Activated CD8-positive, alpha-beta memory T cell treated with anti-CD3 and anti-CD28 coated beads for 4 hours (primary cell): ENCODE measurements around the gene SBK1.
"Not testable (repeated sequence)": the region's sequence is repeated elsewhere in the genome, so short reads cannot be mapped to it uniquely, and the experiment has no call there.

Source experiments
- DNase-seq, 2 donors: peaks; one replicate each; pipeline ENCODE4 v3.0.0-alpha.2; 2020; ENCODE audit warnings: low read depth in 2 of 2

Gene SBK1

DNA sequence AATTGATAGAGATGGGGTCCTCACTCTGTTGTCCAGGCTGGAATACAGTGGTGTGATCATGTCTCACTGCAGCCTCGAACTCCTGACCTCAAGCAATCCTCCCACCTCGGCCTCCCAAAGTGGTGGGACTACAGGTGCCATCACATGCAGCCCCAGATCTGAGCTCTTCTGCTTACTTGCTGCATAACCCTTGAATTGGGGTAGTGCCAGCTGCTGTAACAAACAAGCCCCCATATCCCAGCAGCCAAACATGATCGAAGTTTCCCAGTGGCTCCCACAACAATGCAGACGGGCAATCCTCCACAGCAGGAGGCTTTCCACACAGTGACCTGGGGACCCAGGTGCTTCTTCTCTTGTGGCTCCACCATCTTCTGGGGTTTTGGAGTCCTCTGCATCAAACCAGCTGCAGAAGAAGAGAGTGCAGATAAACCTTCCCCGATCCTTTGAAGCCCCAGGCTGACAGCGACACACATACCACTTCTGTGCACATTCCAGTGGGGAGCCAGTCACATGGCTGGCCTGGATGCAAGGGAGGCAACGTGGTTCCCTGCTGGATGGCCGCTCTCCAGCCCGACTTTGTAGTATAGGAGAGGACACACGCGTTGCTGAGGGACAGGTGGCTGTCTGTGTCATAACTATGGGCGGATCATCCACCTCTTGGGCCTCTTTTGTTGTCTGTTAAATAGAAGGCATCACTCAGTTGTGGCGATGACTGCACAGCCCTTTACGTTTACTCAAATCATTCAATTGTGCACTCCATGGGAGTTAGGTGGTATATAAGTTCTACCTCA lies 16.7 kb downstream of the SBK1 start:
- no peak for DNase-seq

DNA sequence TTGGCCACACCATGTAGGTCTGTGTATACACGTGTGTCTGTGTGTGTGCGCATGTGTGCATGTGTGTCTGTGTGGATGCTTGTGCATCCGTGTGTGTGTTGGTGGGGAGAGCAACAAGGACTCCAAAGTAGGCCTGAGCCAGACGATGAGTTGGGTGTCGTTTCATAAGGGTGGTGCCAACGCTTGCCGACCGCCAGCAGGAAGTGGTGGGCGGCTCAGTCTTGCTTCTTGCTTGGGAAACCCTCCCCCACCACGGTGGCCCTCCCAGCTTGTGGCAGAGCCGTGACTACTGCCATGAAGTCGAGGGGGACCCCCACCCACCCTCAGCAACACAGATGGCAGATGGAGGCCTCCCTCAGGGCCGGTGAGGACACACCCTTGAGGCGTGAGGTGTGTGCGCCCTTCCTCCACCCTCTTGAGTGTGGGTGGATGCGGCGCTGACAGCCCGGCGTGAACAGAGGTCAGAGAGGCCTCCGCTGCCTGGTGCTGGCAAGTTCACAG lies 17.5 kb downstream of the SBK1 start:
- peak; percentile 76 to 89 for DNase-seq

GRCh38 chr16:28310796-28311195 lies 18.5 kb downstream of the SBK1 start:
- DNase-seq = no peak

- DNase-seq = no peak
Observed at GRCh38 chr16:28311413-28311812, 19.1 kb downstream of the SBK1 start.

DNA sequence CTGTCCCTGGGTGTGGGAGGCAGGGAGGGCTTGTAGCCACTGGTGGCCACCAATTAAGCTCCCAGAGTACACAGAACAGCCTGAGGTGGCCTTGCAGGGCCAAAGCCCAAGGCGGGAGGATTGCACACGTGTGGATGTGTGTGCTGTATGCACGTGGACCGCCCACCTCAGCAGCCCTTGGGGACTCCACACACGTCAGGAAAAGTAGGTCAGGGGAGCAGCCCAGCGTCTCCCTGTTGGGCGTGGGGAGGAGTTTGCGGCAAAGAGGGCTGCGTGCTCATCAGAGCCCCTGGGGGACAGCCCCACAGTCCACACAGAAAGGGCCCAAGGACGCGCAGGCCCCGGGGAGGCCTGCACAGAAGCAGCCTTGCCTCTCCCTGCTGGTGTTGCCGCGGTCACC lies 19.6 kb downstream of the SBK1 start:
- peak in 1 of 2 donors; percentile 35 for DNase-seq

DNA sequence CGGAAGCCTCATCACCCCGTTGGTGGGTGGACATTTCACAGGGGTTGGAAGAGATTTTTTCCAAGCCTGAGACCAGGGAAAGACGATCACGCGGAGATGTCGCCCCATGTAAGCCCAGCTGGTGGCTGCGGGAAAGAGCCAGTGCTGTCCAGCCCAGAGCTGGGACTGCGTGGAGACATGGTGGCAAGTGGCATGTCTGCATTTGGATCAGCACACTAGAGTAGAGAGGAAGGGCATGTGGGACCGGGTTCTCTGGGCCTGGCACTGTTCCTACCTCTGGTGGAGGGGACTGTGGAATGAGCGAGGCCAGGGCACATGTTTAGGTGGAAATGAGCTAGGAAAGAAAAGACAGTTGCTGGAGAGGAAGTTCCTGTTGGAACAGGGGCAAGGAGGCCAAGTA lies 20.0 kb downstream of the SBK1 start:
- no peak for DNase-seq

DNA sequence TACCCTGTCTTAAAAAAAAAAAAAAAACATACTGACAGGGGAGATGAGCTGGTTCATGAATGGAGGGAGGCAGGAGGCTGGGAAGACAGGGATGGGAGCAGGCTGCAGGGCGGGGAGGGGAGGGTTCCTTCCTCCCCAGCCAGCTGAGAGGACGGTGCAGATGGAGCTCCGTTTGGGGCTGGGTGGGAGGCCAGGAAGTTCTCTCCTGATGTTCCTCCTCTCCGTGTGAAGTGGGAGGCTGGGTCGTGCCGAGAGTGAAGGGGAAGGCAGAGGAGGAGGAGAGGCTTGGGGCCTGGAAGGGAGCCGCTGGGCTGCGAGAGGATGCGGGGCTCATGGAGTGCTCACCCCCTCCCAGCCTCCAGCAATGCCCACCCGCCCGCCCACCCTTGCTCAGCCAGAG lies 21.3 kb downstream of the SBK1 start:
- no peak for DNase-seq

DNA sequence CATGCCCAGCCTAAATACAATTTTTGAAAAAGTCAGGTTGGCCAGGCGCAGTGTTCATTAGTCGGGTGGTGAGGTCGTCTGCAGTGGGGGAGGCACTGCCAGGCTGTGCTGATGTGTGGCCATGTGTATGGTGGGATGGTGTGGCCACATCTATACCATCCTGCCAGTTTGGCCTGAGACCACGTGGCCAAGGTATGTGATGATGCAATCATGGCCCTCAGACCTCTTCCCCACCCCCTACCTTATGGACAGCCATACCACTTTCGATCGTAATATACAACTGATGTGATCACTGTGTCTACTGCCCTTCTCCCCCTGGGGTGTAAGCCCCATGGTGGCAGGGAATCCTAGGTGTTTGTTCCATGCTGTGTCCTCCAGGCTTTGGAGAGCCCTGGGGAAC lies 23.7 kb downstream of the SBK1 start:
- no peak for DNase-seq

- peak; percentile 55 to 60 for DNase-seq
Observed at GRCh38 chr16:28317040-28317880, 24.9 kb downstream of the SBK1 start.

DNA sequence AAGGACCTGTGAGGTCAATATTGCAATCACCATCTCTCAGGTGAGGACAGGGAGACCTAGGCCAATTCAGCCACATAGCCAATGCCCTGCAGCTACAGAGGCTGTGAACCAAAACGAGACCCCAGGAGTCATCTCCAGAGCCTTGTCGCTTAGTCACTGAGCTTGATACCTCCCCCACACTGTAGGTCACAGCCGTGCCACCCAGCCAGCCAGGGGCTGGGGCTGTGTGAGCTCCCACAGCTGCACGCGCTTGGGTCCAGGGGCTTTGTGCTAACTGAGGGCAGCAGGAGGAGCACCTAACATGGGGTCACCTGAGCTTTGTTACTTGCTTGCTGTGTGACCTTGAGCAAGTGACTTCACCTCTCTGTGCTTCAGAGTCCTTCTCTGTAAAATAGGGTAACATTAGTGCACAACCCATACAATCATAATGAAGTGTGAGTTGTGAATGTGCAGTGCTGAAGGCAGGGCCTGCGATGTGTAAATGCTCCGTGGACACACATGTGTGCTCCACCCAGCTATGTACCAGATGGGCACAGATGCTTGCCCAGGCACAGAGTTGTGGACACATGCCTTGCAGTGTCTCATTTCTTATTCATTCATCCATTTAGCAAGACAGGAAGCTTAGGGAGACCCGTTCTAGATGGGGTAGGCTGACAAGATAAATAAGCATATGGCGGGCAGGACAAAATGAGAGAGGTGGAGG lies 25.9 kb downstream of the SBK1 start:
- no peak for DNase-seq

DNA sequence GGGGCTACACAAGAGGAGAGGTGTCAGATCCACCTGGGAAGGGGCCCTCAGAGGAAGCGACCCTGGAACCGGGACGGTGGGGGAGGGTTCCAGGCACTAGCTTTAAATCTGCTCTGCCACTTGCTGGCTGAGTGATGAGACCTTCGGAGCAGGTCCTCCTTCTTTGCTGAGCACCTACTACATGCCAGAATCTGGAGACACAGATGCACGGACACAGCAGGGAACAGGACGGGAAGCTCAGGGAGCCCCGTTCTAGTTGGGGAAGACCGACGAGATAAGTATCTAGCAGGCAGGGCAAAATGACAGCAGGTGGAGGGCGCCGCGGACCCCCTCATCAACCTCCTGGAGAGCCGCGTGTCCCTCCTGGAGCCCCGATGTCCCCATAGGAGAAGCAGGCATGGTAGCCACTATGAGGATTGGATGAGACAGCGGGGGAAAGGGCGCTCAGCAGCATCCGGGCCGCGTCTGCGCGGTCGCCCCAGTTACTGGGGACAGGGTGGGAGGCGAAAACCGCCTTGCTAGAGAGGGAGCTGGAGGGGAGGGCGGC lies 27.2 kb downstream of the SBK1 start:
- DNase-seq = no peak

DNA sequence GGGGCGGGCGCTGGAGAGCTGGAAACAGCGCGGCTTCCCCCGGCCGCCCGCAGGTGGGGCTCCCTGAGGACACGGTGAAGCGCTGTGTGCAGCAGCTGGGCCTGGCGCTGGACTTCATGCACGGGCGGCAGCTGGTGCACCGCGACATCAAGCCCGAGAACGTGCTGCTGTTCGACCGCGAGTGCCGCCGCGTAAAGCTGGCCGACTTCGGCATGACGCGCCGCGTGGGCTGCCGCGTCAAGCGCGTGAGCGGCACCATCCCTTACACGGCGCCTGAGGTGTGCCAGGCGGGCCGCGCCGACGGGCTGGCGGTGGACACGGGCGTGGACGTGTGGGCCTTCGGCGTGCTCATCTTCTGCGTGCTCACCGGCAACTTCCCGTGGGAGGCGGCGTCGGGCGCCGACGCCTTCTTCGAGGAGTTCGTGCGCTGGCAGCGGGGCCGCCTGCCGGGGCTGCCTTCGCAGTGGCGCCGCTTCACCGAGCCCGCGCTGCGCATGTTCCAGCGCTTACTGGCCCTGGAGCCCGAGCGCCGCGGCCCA lies 27.8 kb downstream of the SBK1 start:
- DNase-seq = no peak

GRCh38 chr16:28320741-28321140 lies 28.4 kb downstream of the SBK1 start:
- no peak for DNase-seq

DNA sequence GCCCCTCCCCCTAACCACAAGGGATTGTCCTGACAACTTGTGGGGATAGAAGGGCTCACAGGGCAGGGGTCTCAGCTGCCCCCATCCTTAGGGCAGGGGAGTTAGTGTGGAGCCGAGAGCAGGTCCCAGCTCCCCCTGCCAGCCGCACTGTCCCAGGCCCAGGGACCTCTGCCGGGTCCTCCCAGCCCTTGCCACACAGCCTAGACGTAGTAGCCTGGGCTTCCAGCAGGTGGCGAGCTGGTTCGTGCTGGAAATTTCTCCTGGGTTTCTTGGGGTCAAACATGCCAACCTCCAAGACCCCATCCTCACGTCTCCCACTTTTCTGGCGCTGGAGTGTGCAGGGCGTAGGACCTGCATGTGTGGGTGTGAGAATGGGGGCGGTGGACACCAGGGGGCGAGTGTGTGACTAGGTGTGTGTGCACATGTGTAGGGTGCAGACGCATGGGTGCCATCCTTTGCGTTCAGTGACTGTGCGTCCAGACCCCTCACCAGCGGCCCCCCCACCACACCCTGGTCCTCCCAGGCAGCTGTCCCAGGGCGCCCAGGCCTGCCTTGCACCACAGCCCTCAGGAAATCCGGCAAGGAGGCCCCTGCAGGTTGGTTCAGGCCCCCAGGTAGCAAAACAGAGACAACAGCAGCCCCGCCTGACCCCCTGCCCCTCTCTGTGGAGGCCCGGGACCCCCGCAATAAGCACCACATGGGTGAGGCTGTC lies 29.5 kb downstream of the SBK1 start:
- no peak for DNase-seq

DNA sequence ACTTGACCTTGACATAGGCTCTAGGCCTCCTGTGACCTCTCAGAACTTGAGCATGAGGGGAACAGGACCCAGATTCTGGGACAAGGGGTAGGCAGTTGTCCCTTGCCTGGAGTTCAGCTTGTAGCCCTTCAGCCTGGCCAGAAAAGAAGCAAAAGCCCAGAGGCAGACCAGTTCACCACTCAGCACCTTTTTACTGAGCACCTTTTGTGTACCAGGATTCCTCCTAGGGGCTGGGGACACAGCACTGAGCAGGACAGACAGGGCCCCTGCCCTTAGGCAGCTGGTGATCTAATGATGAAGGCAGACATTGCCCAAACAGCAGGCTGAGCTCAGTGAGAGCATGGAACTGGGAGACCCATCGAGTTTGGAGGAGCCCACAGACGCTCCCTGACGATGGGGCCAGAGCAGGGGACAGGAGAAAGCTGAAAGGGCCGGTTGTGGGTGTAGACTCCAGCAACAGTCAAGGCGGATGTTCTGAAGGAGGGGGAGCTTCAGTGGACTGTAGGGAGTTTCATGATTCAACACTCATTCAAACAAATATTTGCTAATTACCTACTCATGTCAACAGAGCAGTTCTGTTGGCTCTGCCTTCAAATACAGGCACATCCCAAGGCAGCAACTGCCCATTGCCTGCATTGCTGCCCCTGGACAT lies 32.0 kb downstream of the SBK1 start:
- no peak for DNase-seq

DNA sequence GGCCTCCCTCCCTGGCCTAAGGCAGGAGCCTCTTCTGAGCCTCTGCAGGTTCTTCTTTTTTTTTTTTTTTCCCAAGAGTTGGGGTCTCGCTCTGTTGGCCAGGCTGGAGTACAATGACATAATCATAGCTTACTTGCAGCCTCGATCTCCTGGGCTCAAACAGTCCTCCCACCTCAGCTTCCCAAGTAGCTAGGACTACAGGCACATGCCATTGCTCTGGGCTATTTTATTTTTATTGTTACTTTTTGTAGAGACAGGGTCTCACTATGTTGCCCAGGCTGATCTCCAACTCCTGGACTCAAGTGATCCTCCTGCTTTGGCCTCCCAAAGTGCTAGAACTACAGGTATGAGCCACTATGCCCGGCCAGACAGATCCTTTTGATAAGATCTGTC lies 32.6 kb downstream of the SBK1 start:
- DNase-seq = no peak

GRCh38 chr16:28326881-28327610 lies 34.7 kb downstream of the SBK1 start:
- peak in 1 of 2 donors; percentile 43 for DNase-seq

DNA sequence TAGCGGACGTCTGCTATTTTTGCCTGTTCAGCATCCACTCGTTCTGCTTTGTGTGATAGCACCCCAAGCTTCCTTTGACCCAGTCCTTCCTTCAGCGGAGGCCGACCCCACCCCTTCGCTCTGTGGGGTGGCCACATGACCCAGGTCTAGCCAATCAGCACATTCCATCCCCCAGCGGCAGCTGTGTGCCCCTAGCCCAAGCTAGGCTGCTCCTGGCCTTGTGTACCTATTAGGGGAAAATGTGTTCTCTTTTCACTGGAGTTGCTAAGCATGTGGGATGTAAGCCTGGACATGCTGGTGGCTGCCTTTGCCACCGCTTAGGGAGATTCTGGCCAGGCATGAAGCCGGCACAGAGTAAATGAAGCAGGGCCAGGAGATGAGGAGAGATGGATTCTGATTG lies 37.9 kb downstream of the SBK1 start:
- not testable (repeated sequence) for DNase-seq

- DNase-seq = not testable (repeated sequence)
Observed at GRCh38 chr16:28330981-28331380, 38.7 kb downstream of the SBK1 start.

GRCh38 chr16:28332632-28333031 lies 40.3 kb downstream of the SBK1 start:
- DNase-seq = not testable (repeated sequence)
